ENCODE results near the gene IRF3.
"Not testable (repeated sequence)": the region's sequence is repeated elsewhere in the genome, so short reads cannot be mapped to it uniquely, and the experiment has no call there.

Gene IRF3

GRCh38 chr19:49637821-49638738 is 27.6 kb downstream of the IRF3 start:
- DNase-seq (ENCODE audit: low spot score), result peak; percentile 72
- TF ChIP-seq CTCF (conservative IDR thresholded peaks at IDR 0.05; ENCODE audit: low read depth), result no peak
- H3K27ac ChIP-seq, result peak overlapping the region; percentile 100
- POLR2A ChIA-PET (ENCODE audit: low non-redundant PET), result interaction anchor here (0.7 kb wide), 1 partner anchor 57 kb away, joined by 9 read pairs; no protein-coding TSS in a partner anchor
- CTCF ChIA-PET, result interaction anchor here (0.6 kb wide), 1 partner anchor 35 kb away, joined by 3 read pairs; no protein-coding TSS in a partner anchor

- TF ChIP-seq CTCF (conservative IDR thresholded peaks at IDR 0.05; ENCODE audit: low read depth), result no peak
- ChIA-PET POLR2A (ENCODE audit: low non-redundant PET) (interaction anchor here (0.5 kb wide), 1 partner anchor 1150 kb away, joined by 5 read pairs; no protein-coding TSS in a partner anchor), CTCF (interaction anchor here (0.7 kb wide), 1 partner anchor 14 kb away, joined by 3 read pairs; no protein-coding TSS in a partner anchor)
- peak overlapping the region; percentile 100 for H3K27ac ChIP-seq
- DNase-seq (ENCODE audit: low spot score), result no peak
Observed at GRCh38 chr19:49636233-49636932, 29.3 kb downstream of the IRF3 start.

GRCh38 chr19:49635530-49636232 is 30.0 kb downstream of the IRF3 start:
- ChIA-PET POLR2A (ENCODE audit: low non-redundant PET) (no interaction called here), CTCF (interaction anchor here (0.7 to 0.8 kb wide), 2 partner anchors 14 to 46 kb away, joined by 3 to 5 read pairs; no protein-coding TSS in a partner anchor)
- TF ChIP-seq CTCF (conservative IDR thresholded peaks at IDR 0.05; ENCODE audit: low read depth), result no peak
- peak overlapping the region; percentile 100 for H3K27ac ChIP-seq
- DNase-seq (ENCODE audit: low spot score), result no peak

- CTCF ChIA-PET; POLR2A ChIA-PET (ENCODE audit: low non-redundant PET); DNase-seq (ENCODE audit: low spot score): not testable (repeated sequence)
- peak overlapping the region; percentile 100 for H3K27ac ChIP-seq
Observed at GRCh38 chr19:49633273-49633672, 32.4 kb downstream of the IRF3 start.

GRCh38 chr19:49632576-49632975 is 33.1 kb downstream of the IRF3 start:
- CTCF ChIA-PET, result no interaction called here
- no peak for TF ChIP-seq CTCF (conservative IDR thresholded peaks at IDR 0.05; ENCODE audit: low read depth)
- DNase-seq (ENCODE audit: low spot score), result no peak
- POLR2A ChIA-PET (ENCODE audit: low non-redundant PET), result no interaction called here
- H3K27ac ChIP-seq, result peak overlapping the region; percentile 100; the same call in 1 of the 2 replicates

GRCh38 chr19:49631610-49632192 is 34.0 kb downstream of the IRF3 start:
- ChIA-PET CTCF (no interaction called here), POLR2A (ENCODE audit: low non-redundant PET) (no interaction called here)
- TF ChIP-seq CTCF (conservative IDR thresholded peaks at IDR 0.05; ENCODE audit: low read depth), result no peak
- DNase-seq (ENCODE audit: low spot score), result no peak
- peak overlapping the region; percentile 100; the same call in 1 of the 2 replicates for H3K27ac ChIP-seq

Measured in RWPE1 (cell line).